IPS-NIHi7 (cell line): Measurements from ENCODE around the gene RHBDD3.

ENCODE experiments used
- DNase-seq: peaks from one replicate; pipeline ENCODE4 v3.0.0; 2012; ENCODE audit warnings: mixed read lengths; ENCODE audit errors: extremely low spot score

The RHBDD3 gene

DNA sequence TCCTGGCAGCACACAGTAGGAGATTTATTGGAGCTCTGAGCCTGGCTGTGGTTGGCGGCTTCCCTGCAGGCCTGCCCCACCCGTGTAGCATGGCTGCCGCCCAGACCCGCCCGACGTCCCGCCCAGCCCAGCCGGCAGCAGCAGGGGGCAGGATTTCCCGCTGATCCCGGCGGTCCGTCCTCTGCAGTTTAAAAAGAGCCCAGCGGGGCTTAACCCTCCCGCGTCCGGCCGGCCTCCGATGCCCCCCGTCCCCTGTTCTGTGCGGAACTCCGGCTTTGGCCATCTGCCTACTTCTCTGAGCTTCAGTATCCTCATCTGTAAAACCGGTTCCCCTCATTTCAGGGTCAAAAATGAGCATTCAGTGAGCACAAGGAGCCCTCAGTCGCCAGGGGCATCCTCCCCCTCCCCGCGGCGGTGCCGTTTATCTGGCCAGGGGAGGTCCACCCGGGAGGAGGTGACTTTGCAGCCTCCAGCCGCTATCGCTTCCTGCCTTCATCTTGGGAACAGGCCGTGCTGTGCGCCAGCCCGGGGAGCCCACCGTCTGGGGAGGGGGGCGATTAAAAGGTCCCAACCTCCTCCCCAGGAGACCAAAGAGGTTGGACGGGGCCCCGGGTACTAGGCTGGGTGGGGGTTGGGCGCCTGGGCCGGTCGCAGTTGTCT is 38.5 kb upstream of the RHBDD3 start, which contains the start of gene GAS2L1:
Gene GAS2L1, plus strand, starts transcription at position 476 of the 660 bp plus-strand sequence. CDS start 1,456 bp downstream, outside the sequence.
- peak; percentile 69 for DNase-seq

GRCh38 chr22:29305836-29306174 is 38.0 kb upstream of the RHBDD3 start:
- no peak for DNase-seq

- no peak for DNase-seq
Measured at GRCh38 chr22:29302681-29303465, 35.1 kb upstream of the RHBDD3 start.

- DNase-seq: no peak
Measured at GRCh38 chr22:29302402-29302680, 34.6 kb upstream of the RHBDD3 start.

GRCh38 chr22:29301716-29302401 is 34.1 kb upstream of the RHBDD3 start:
- DNase-seq: no peak

DNA sequence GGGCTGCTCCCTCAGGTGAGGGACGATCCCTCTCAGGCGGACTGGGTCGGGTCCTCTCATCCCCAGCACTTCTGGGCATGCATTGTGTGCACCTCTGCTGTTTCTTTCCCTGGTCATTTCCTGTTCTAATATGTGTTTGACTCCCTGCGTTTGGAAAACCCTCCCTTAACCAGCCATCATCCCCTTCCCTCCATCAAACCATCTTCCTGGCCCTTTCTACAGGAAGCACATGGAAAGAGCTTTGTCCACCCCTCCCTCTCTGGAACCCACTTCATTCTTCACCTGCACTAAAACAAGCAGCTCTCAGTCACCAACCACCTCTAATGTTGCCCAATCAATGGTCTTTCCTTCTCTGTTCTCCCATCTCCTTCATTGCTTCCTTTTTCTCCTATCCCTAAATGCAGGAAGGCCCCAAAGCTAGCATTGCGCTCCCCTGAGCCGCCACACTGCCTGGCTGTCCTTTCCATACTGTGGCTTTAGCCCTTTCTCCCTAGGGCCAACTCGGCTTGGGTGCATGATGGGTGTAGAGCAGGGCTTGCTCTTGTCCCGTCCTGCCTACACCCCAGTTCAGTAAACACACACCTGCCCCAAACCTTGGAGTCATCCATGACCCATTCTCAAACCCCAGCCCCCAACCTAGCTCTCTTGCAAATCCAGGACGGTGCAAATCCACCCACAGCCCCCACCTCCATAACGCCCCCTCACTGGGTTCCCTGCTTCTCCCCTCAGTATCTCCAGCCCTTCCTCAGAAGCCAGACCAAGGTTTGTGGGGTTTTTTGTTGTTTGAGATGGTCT is 33.2 kb upstream of the RHBDD3 start:
- no peak for DNase-seq

DNA sequence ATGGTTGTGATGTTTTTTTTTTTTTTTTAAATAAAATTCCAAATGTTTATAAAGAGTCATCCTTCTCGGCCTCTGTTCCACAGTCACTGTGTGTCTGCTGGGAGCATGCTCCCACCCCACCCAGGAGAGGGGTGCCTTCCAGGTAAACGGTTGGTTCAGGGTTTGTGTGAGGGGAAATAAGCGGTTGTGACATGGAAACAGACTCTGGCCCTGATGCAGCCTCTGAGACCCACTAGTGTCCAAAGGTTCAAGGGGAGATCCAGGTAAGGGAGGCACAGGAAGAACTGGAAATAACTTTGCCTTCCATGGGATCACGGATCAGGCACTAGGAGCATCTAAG is 32.7 kb upstream of the RHBDD3 start:
- DNase-seq: no peak

- DNase-seq: no peak
Measured at GRCh38 chr22:29299136-29299900, 31.5 kb upstream of the RHBDD3 start.

DNA sequence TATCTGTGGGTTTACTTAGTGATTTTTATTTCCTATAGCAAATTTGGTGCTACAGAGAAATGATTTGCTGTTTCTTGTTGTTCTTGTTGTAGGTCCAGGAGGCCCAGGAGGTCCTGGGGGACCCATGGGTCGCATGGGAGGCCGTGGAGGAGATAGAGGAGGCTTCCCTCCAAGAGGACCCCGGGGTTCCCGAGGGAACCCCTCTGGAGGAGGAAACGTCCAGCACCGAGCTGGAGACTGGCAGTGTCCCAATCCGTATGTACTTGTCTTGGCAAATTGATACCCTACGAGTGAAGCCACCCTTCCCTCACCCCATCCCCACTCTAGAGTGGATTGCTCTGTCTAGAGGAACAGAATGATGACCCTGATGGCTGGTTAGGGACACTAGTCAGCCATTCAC is 30.9 kb upstream of the RHBDD3 start:
- no peak for DNase-seq

GRCh38 chr22:29292379-29292778 is 24.6 kb upstream of the RHBDD3 start:
- DNase-seq: no peak

DNA sequence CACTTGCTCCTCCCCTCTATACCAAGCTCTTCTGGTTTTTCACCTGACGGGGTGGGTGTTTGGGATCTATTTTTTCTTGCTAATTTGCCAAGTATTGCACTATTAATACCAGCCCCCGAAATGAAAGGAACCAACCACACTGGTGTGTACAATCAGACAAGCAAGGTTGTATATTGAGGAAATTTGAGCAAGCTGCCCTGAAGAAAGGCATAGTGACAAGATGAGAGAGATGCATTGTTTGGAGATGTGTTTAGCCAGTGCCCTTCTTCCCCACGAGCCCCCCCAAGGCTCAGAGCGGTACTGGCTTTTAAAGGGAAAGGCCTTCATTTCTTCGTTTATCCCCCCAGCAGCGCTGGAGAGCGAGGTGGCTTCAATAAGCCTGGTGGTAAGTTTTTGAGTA is 23.4 kb upstream of the RHBDD3 start:
- DNase-seq: no peak

GRCh38 chr22:29290061-29290460 is 22.3 kb upstream of the RHBDD3 start:
- no peak for DNase-seq

- DNase-seq: no peak
Measured at GRCh38 chr22:29288837-29289236, 21.1 kb upstream of the RHBDD3 start.

GRCh38 chr22:29284196-29284595 is 16.4 kb upstream of the RHBDD3 start:
- DNase-seq: no peak

DNA sequence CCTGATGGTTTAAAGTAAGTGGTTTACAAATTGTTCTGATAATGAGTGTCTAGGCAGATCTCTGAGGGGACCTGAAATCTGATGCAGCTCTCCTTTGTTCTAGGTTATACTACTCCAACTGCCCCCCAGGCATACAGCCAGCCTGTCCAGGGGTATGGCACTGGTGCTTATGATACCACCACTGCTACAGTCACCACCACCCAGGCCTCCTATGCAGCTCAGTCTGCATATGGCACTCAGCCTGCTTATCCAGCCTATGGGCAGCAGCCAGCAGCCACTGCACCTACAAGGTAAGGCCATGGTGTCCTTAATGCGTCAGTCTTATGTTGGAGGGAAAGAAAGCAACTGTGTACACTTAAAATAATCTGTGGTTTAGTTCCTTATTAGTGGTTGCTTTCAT is 10.1 kb upstream of the RHBDD3 start:
- no peak for DNase-seq

GRCh38 chr22:29275819-29276565 is 8.2 kb upstream of the RHBDD3 start:
- DNase-seq: no peak

DNA sequence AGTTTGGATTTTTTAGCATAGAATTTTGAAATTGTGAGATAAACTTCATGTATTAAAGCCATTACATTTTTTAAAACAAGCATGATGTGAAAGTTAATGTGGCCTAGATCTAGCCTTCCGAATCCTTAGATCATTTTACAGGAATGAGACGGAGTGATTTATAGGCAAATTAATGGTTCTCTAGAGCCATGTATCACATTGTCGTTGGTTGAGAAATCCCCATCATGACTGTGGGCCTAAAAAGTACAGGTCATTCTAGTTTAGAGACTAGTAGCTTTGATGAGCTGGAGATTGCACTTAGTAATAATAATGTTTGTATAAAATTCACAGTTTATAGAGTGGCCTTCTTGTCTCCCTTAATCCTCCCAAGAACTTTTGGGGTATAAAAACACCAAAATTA is 7.4 kb upstream of the RHBDD3 start:
- DNase-seq: no peak

- no peak for DNase-seq
Measured at GRCh38 chr22:29272624-29273023, 4.8 kb upstream of the RHBDD3 start.

- no peak for DNase-seq
Measured at GRCh38 chr22:29270475-29271271, 2.9 kb upstream of the RHBDD3 start.
